ENCODE data around the gene EXOC1. TPM values are rescaled to one million over a fixed set of nuclear protein-coding genes. Genes with fewer than 3 reads are reported as not detected.

Gene EXOC1
- total RNA-seq, 1 donor from 2014 or later: 21.5 TPM

DNA sequence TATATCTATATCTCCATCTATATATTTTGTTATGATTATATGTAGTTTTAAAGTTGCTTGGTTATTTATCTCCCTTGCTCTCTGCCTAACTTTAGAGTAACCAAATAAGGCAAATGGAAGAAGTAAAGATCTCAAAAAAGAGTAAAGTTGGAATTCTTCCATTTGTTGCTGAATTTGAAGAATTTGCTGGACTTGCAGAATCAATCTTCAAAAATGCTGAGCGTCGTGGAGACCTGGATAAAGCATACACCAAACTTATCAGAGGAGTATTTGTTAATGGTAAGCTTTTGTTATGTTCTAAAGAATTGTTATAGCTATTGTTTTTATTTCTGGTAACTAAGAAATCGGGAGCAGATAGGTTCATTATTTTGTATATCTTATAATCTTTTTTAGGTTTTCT, 43.2 kb downstream of the EXOC1 start:
- Mint-ChIP-seq H3K36me3 (ENCODE audit: low read depth) (peaks cover 38% of the 10 kb centered on the region), H3K9me3 (no peaks in the 10 kb centered on the region), H3K4me1 (peaks cover 2% of the 10 kb centered on the region), H3K4me3 (no peak overlapping the region), H3K27me3 (no peaks in the 10 kb centered on the region), H3K27ac (no peak overlapping the region)
- intact Hi-C loops (cut with micrococcal nuclease): no loop called here
- DNase-seq: no peak

DNA sequence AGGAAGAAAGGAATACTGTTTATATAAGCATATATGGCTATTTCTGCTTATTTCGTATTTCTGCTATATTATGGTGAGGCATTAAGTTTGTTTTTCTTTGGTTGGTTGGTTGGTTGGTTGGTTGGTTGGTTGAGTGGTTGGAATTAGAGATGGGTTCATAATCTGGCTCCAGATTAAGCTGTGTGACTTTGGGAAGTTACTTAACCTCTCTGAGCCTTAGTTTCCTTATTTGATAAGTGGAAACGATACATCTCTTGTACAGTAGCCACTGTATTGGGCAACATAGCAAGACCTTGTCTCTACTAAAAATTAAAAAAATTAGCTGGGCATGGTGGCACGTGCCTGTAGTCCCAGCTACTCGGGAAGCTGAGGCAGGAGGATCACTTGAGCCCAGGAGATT, 49.2 kb downstream of the EXOC1 start:
- intact Hi-C loops (cut with micrococcal nuclease): no loop called here
- Mint-ChIP-seq H3K4me3 (no peak overlapping the region), H3K9me3 (no peaks in the 10 kb centered on the region), H3K4me1 (peaks cover 10% of the 10 kb centered on the region), H3K36me3 (ENCODE audit: low read depth) (peaks cover 33% of the 10 kb centered on the region), H3K27me3 (no peaks in the 10 kb centered on the region), H3K27ac (no peak overlapping the region)
- no peak for DNase-seq

DNA sequence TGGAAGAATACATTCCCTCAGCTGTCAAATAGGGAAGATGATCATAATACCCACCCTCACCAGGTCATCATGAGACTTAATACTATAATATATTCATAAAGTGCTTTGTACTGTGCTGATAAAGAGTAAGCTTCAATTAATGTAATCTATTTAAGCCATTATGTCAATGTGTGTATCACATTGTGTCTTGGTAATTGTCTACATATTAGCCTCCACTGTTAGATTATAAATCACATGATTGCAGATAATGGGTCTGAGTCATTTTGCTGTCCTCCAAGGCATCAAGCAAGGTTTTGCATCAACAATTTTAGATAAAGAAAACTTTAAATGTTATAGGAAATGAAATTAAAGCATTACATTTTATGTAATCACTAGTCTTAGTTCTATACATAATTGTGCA, 50.1 kb downstream of the EXOC1 start:
- H3K36me3 Mint-ChIP-seq (ENCODE audit: low read depth): peaks cover 30% of the 10 kb centered on the region
- peaks cover 11% of the 10 kb centered on the region for H3K4me1 Mint-ChIP-seq
- intact Hi-C loops (cut with micrococcal nuclease): no loop called here
- H3K27ac Mint-ChIP-seq: no peak overlapping the region
- H3K27me3 Mint-ChIP-seq: no peaks in the 10 kb centered on the region
- no peaks in the 10 kb centered on the region for H3K9me3 Mint-ChIP-seq
- H3K4me3 Mint-ChIP-seq: no peak overlapping the region
- DNase-seq: no peak

DNA sequence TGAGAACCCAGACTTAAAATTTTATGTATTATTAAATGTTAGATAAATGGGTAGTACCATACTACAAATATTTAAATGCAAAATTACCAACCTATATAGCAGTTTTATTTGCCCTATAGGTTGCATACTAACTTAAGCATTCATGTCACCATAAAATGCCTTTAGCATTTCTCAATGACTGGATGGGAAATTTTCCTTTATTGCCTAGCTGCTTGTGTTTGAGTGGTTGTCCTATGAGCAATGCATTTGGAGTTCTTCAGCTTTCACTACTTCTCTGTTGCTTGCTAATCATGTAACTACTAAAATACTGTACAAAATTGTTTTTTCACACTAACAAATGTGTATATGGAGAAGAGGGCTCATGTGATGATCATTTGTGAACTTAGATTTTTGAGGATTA, 51.1 kb downstream of the EXOC1 start:
- peaks cover 29% of the 10 kb centered on the region for H3K36me3 Mint-ChIP-seq (ENCODE audit: low read depth)
- intact Hi-C loops (cut with micrococcal nuclease): no loop called here
- no peaks in the 10 kb centered on the region for H3K27me3 Mint-ChIP-seq
- H3K4me3 Mint-ChIP-seq: no peak overlapping the region
- no peak for DNase-seq
- H3K27ac Mint-ChIP-seq: no peak overlapping the region
- H3K4me1 Mint-ChIP-seq: peaks cover 11% of the 10 kb centered on the region
- no peaks in the 10 kb centered on the region for H3K9me3 Mint-ChIP-seq

DNA sequence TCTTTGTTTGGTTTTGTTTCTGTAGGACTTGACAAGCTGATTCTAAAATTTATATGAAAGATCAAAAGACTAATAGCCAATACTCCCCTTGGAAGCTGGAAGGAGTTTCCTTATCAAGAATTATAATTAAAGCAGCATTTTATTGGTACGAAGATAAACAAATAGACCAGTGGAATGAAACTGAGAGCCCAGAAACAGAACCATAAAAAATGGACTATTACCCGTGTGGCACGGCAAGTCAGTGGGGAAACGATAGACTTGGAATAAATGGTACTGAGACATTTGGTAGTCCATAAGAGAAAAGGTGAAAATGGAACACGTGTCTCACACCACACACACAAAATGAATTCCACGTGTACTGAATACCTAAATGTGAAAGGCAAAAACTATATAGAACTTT, 52.9 kb downstream of the EXOC1 start:
- Mint-ChIP-seq H3K36me3 (ENCODE audit: low read depth) (peaks cover 21% of the 10 kb centered on the region), H3K27me3 (no peaks in the 10 kb centered on the region), H3K4me3 (no peak overlapping the region), H3K9me3 (no peaks in the 10 kb centered on the region), H3K4me1 (peaks cover 11% of the 10 kb centered on the region), H3K27ac (peak overlapping the region; percentile 69)
- DNase-seq: no peak
- intact Hi-C loops (cut with micrococcal nuclease): loop anchor here (5.0 kb wide), 1 partner anchor 54 kb away; the partner anchor contains the start of gene EXOC1

DNA sequence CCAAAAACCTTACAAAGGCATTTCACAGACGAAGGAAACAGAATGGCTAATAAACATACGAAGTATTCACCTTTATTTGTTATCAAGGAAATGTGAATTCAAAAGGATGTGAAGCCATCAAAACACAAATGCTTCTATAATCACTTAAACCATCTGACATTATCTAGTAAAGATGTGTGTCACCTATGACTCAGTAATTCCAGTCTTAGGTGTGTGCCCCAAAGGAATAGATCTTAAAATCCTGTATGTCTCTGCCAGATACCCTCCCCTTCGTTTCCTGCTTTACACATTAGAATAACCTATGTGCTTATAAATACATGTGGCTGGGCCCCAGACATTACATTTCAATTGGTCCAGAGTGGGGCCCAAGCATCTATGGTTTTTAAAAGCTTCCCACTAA, 53.5 kb downstream of the EXOC1 start:
- no peaks in the 10 kb centered on the region for H3K9me3 Mint-ChIP-seq
- H3K4me1 Mint-ChIP-seq: peaks cover 11% of the 10 kb centered on the region
- intact Hi-C loops (cut with micrococcal nuclease): loop anchor here (1.0 to 5.0 kb wide), 2 partner anchors 41 to 55 kb away; partner anchors contain the start of genes CEP135 and EXOC1
- no peaks in the 10 kb centered on the region for H3K27me3 Mint-ChIP-seq
- no peak overlapping the region for H3K4me3 Mint-ChIP-seq
- H3K36me3 Mint-ChIP-seq (ENCODE audit: low read depth): peaks cover 21% of the 10 kb centered on the region
- no peak for DNase-seq
- H3K27ac Mint-ChIP-seq: peak overlapping the region; percentile 72

DNA sequence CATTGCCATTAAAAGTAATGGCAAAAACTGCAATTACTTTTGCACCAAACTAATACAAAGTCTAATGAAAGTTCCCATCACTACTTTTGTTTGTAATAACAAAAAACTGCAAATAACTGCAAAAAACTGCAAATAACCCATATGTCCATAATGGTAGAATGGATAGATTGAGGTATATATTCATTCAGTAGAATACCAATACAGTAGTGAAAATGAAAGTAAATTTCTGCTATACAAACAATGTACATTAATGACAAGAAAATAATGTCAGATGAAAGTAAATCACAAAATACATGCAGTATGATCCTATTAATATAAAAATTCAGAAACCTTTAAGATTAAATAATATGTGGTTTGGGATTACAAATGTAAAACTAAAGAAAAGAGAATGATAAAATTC, 54.0 kb downstream of the EXOC1 start:
- H3K36me3 Mint-ChIP-seq (ENCODE audit: low read depth): peaks cover 18% of the 10 kb centered on the region
- H3K9me3 Mint-ChIP-seq: no peaks in the 10 kb centered on the region
- intact Hi-C loops (cut with micrococcal nuclease): loop anchor here (1.0 to 5.0 kb wide), 2 partner anchors 41 to 55 kb away; partner anchors contain the start of genes CEP135 and EXOC1
- H3K27ac Mint-ChIP-seq: peak overlapping the region; percentile 72
- no peak overlapping the region for H3K4me3 Mint-ChIP-seq
- H3K27me3 Mint-ChIP-seq: no peaks in the 10 kb centered on the region
- no peak for DNase-seq
- H3K4me1 Mint-ChIP-seq: peaks cover 11% of the 10 kb centered on the region

DNA sequence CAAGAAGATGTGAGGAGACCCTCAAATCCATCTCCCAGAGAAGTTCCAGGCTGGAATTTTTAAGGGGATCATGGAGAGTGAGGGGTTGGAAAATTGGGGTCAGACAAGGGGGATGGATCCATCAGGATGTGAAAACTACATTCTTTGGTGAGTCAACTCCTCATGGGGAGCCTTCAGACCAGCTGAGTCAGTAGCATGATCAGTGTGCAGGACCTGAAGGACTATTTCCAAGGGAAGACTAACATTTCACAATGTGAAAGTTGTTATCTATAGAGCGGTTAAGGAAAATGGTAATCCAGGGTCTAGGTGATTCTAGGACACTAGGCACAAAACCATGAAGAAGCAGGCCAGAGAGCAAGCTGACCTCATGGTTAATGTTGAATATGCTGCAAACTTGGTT, 56.7 kb downstream of the EXOC1 start:
- H3K4me3 Mint-ChIP-seq: no peak overlapping the region
- H3K36me3 Mint-ChIP-seq (ENCODE audit: low read depth): peaks cover 6% of the 10 kb centered on the region
- H3K27me3 Mint-ChIP-seq: peaks cover 2% of the 10 kb centered on the region
- no peaks in the 10 kb centered on the region for H3K9me3 Mint-ChIP-seq
- no peak overlapping the region for H3K27ac Mint-ChIP-seq
- intact Hi-C loops (cut with micrococcal nuclease): no loop called here
- no peak for DNase-seq
- peaks cover 11% of the 10 kb centered on the region for H3K4me1 Mint-ChIP-seq

DNA sequence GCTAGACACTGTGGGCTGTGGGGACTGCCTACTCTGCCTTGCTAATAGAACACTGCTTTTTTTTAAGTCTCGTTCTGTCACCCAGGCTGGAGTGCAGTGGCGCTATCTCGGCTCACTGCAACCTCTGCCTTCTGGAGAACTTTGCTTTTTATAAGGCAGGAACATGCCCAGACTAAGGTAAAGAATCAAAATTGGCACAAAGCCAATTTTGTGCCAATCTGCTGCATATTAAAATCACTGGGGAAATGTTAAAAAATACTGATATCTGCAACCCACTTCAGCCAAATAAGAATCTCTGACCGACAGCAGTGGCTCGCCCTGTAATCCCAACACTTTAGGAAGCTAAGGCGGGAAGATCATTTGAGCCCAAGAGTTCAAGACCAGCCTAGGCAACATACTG, 58.8 kb downstream of the EXOC1 start:
- no peaks in the 10 kb centered on the region for H3K9me3 Mint-ChIP-seq
- H3K4me1 Mint-ChIP-seq: peaks cover 5% of the 10 kb centered on the region
- peaks cover 2% of the 10 kb centered on the region for H3K27me3 Mint-ChIP-seq
- intact Hi-C loops (cut with micrococcal nuclease): no loop called here
- H3K36me3 Mint-ChIP-seq (ENCODE audit: low read depth): no peaks in the 10 kb centered on the region
- H3K4me3 Mint-ChIP-seq: no peak overlapping the region
- no peak for DNase-seq
- no peak overlapping the region for H3K27ac Mint-ChIP-seq

DNA sequence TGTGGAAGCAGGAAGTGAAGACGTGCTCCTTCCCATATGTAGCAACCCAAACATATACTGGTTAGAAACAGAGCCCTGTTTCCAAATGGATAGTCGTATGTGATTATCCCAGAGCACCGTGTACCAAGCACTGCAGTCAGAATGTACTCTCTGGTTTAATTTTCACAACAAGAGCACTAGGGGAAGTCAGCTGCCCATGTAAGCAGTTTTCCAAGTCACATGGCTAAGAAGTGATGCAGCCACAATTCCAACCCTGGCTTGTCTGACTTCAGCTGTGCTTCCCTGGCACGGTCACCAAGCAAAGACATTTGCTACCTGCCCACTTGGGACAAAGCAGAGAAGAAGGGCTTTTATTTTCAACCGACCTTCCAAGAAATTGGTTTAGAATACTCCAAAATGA, 67.1 kb downstream of the EXOC1 start:
- H3K36me3 Mint-ChIP-seq (ENCODE audit: low read depth): no peaks in the 10 kb centered on the region
- H3K4me3 Mint-ChIP-seq: no peak overlapping the region
- no peaks in the 10 kb centered on the region for H3K9me3 Mint-ChIP-seq
- no peaks in the 10 kb centered on the region for H3K27me3 Mint-ChIP-seq
- no peak overlapping the region for H3K27ac Mint-ChIP-seq
- intact Hi-C loops (cut with micrococcal nuclease): no loop called here
- H3K4me1 Mint-ChIP-seq: no peaks in the 10 kb centered on the region
- no peak for DNase-seq

DNA sequence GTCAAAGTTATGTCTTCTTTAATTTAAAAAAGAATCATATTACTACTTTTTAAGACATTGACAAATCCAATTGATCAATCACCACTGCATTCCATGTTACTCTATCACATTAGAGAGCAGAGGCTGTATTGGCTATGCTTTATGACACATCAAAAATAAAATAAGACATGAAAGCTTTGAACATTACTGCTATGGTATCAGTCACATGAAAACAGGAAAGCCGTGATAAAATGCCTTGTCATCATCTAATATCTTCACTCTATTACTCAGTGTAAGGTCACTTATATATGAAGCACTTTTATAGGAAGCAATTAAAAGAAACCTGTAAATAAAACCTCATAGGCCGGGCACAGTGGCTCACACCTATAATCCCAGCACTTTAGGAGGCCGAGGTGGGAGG, 67.6 kb downstream of the EXOC1 start:
- Mint-ChIP-seq H3K4me3 (no peak overlapping the region), H3K27me3 (no peaks in the 10 kb centered on the region), H3K36me3 (ENCODE audit: low read depth) (no peaks in the 10 kb centered on the region), H3K27ac (no peak overlapping the region), H3K4me1 (no peaks in the 10 kb centered on the region), H3K9me3 (no peaks in the 10 kb centered on the region)
- intact Hi-C loops (cut with micrococcal nuclease): no loop called here
- no peak for DNase-seq

DNA sequence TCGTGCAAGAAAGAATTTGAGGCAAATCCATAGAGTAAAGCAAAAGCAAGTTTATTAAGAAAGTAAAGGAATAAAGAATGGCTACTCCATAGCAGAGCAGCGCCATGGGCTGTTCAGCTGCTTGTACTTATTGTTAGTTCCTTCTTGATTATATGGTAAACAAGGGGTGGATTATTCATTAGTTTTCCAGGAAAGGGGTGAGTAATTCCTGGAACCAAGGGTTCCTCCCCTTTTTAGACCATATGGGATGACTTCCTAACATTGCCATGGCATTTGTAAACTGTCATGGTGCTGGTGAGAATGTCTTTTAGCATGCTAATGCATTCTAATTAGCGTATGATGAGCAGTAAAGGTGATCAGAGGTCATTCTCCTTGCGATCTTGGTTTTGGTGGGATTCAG, 71.8 kb downstream of the EXOC1 start:
- Mint-ChIP-seq H3K9me3 (peaks cover 4% of the 10 kb centered on the region), H3K4me3 (no peak overlapping the region), H3K27me3 (no peaks in the 10 kb centered on the region), H3K27ac (no peak overlapping the region), H3K4me1 (no peaks in the 10 kb centered on the region), H3K36me3 (ENCODE audit: low read depth) (no peaks in the 10 kb centered on the region)
- intact Hi-C loops (cut with micrococcal nuclease): no loop called here
- no peak for DNase-seq

DNA sequence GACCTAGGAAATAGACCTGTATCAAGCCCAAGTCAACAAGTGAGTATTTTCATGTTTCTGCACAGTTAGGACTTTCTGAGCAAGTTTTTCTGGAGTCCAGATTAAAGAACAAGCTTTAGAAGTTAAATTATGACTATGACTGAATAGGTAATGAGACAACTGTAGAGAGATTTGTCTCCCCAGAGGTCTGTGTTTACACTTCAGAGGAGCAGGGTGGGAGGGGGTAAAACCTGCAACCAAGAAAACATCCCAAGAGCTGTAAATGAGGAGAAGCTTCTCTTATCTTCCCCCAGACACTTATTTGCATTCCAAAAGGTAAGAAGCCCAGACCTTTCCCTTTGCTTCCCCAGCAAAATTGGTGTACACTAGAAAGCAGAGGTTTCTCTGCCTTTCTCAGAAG, 73.2 kb downstream of the EXOC1 start:
- H3K27ac Mint-ChIP-seq: no peak overlapping the region
- no peak overlapping the region for H3K4me3 Mint-ChIP-seq
- H3K36me3 Mint-ChIP-seq (ENCODE audit: low read depth): no peaks in the 10 kb centered on the region
- DNase-seq: no peak
- H3K4me1 Mint-ChIP-seq: no peaks in the 10 kb centered on the region
- intact Hi-C loops (cut with micrococcal nuclease): no loop called here
- H3K9me3 Mint-ChIP-seq: peaks cover 4% of the 10 kb centered on the region
- no peaks in the 10 kb centered on the region for H3K27me3 Mint-ChIP-seq

DNA sequence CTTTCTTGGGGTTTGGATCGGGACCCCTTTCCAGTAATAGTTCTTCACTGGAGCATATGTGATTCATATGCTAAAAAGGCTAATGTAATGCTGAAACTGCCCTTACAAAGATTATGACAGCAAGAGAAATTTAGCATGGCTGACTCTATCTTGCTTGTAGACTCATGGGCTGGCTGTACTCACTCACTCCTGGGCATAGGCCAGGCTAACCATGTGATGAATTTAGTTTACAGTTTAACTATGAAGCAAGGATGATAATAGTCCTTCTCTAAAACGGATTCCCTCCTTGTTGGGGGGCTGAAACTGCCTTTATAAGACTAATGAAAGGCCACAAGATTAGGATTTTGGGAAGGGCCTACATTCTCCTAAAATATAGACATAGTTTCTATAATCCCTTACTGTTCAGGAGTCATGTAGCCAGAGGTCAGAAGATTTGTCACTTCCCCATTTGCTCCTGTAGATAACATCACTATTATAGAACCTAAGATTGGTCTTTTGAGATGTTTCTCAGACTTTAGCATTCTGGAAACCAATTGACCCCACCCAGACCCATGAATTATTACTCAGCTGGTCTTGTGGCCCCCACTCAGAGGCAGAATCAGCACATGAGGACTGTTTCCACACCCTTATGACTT, 74.5 kb downstream of the EXOC1 start:
- no peaks in the 10 kb centered on the region for H3K27me3 Mint-ChIP-seq
- no peaks in the 10 kb centered on the region for H3K36me3 Mint-ChIP-seq (ENCODE audit: low read depth)
- H3K4me3 Mint-ChIP-seq: no peak overlapping the region
- peaks cover 4% of the 10 kb centered on the region for H3K9me3 Mint-ChIP-seq
- intact Hi-C loops (cut with micrococcal nuclease): no loop called here
- DNase-seq: no peak
- H3K4me1 Mint-ChIP-seq: no peaks in the 10 kb centered on the region
- no peak overlapping the region for H3K27ac Mint-ChIP-seq

DNA sequence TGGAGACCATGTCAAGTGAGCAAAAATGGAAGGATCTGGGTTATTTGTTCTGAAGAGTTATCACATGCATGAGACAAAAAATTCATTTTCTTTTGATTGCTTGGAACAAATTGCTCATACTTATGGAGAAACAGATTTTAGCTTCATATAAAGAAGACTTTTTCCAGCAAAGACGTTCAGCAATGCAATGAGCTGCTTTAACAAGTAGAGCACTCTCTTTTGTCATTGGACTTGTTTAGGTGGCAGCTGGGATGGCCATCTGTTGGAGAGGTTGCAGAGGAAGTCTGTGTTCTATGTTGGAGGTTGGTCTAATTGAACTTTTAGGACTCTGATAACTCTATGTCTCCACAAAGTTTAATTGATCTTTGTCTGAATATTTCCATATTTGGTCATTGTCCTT, 75.4 kb downstream of the EXOC1 start:
- intact Hi-C loops (cut with micrococcal nuclease): no loop called here
- Mint-ChIP-seq H3K4me3 (no peak overlapping the region), H3K27me3 (no peaks in the 10 kb centered on the region), H3K4me1 (no peaks in the 10 kb centered on the region), H3K27ac (no peak overlapping the region), H3K9me3 (peaks cover 4% of the 10 kb centered on the region), H3K36me3 (ENCODE audit: low read depth) (no peaks in the 10 kb centered on the region)
- DNase-seq: no peak
